Panc1 (cell line): ENCODE data around the gene TMEM184A.

Source experiments
- CTCF ChIP-seq: fragments of 450-650 bp; IDR thresholded peaks from 2 replicates; pipeline ENCODE4 v1.5.1; 2017; ENCODE audit warnings: mild to moderate bottlenecking
- POLR2AphosphoS5 ChIP-seq: IDR thresholded peaks from 2 replicates; pipeline ENCODE4 v1.6.1; 2012; ENCODE audit warnings: mild to moderate bottlenecking, low read depth, low read length, moderate library complexity
- REST ChIP-seq, 2 experiments: IDR thresholded peaks; 2 replicates each; pipeline ENCODE4 v1.6.1; 2011 to 2012; ENCODE audit warnings: low read depth in 2 of 2, control low read depth in 1 of 2, low read length in 1 of 2, mild to moderate bottlenecking in 1 of 2, moderate library complexity in 1 of 2; ENCODE audit not compliant: insufficient read depth in 1 of 2
- SIN3A ChIP-seq: IDR thresholded peaks from 2 replicates; pipeline ENCODE4 v1.6.1; 2012; ENCODE audit warnings: low read depth, mild to moderate bottlenecking, low read length, moderate library complexity, borderline replicate concordance; ENCODE audit not compliant: insufficient read depth

GRCh38 chr7:1523844-1524243, 32.2 kb downstream of the TMEM184A start:
- TF ChIP-seq CTCF = no peak
- TF ChIP-seq POLR2AphosphoS5 = no peak
- no peak for TF ChIP-seq REST (IDR thresholded peaks at IDR 0.05; ENCODE audit: insufficient read depth in 1 of 2, low read depth in 2 of 2, low read length in 1 of 2)
- no peak for TF ChIP-seq SIN3A
